HUES64 (cell line): Measurements from ENCODE around the gene G6PC2. TPM values are rescaled to one million over a fixed set of nuclear protein-coding genes. Genes with fewer than 3 reads are reported as not detected.
"Not testable (repeated sequence)": the region's sequence is repeated elsewhere in the genome, so short reads cannot be mapped to it uniquely, and the experiment has no call there.

Source experiments
- H3K27ac ChIP-seq: 2 replicates; pipeline ENCODE4 v1.7.0; 2013; ENCODE audit warnings: low read depth, low read length, inconsistent platforms
- H3K27me3 ChIP-seq: 2 replicates; pipeline ENCODE4 v1.6.1; 2013; ENCODE audit warnings: mild to moderate bottlenecking, low read length; ENCODE audit not compliant: insufficient read depth
- H3K36me3 ChIP-seq: 2 replicates; pipeline ENCODE4 v1.6.1; 2013; ENCODE audit warnings: mild to moderate bottlenecking, low read length; ENCODE audit not compliant: insufficient read depth
- H3K4me1 ChIP-seq: 2 replicates; pipeline ENCODE4 v1.6.1; 2013; ENCODE audit warnings: mild to moderate bottlenecking, low read length, moderate library complexity; ENCODE audit not compliant: insufficient read depth
- H3K4me3 ChIP-seq: 2 replicates; pipeline ENCODE4 v1.5.1; 2013; ENCODE audit warnings: mild to moderate bottlenecking, low read length, moderate library complexity
- H3K9ac ChIP-seq: 2 replicates; pipeline ENCODE4 v1.6.1; 2013; ENCODE audit warnings: mild to moderate bottlenecking, low read depth, low read length
- H3K9me3 ChIP-seq: 2 replicates; pipeline ENCODE4 v1.6.1; 2013; ENCODE audit warnings: low read depth, low read length; ENCODE audit not compliant: insufficient read depth
- WGBS: fragments of 150-250, 120-280 bp; methylation state at CpG from one replicate; pipeline ENCODE4 v1.1.7; 2013; ENCODE audit warnings: missing lambda C conversion rate; 5-methylcytosine and 5-hydroxymethylcytosine counted together
- polyA plus RNA-seq, 2 experiments: library from polyadenylated mRNA; stranded (reverse); fragments of 50-300 nt; gene quantifications; one replicate each; pipeline ENCODE4 v1.2.3, GENCODE V29; 2013

Gene G6PC2
- not detected for polyA plus RNA-seq (2013, experiment 1 of 2)
- not detected for polyA plus RNA-seq (2013, experiment 2 of 2)

- Histone ChIP-seq H3K27me3 (no peaks in the 10 kb centered on the region), H3K27ac (no peak within 1 kb of the TSS), H3K36me3 (no peaks in the 10 kb centered on the region), H3K4me1 (no peaks in the 10 kb centered on the region), H3K9me3 (no peaks in the 10 kb centered on the region), H3K9ac (no peak within 1 kb of the TSS), H3K4me3 (no peak within 1 kb of the TSS)
- 92% methylated on average over 5 of the region's 5 CpGs for WGBS
These were observed at the start of gene G6PC2 for GRCh38 chr2:168901003-168901402. G6PC2 (plus strand) TSS chr2:168901291; CDS start chr2:168901332, 41 bp downstream.

- H3K36me3 ChIP-seq: peaks cover 7% of the 10 kb centered on the region; the same call in 1 of the 2 replicates
- H3K27ac ChIP-seq: no peak overlapping the region
- H3K9ac ChIP-seq: no peak overlapping the region
- no peak overlapping the region for H3K4me3 ChIP-seq
- H3K9me3 ChIP-seq: no peaks in the 10 kb centered on the region
- H3K27me3 ChIP-seq: no peaks in the 10 kb centered on the region
- no peaks in the 10 kb centered on the region for H3K4me1 ChIP-seq
- WGBS: 95% methylated on average over 5 of the region's 5 CpGs
These were observed 49.3 kb upstream of the G6PC2 start for GRCh38 chr2:168851674-168852320.

- Histone ChIP-seq H3K4me1 (no peaks in the 10 kb centered on the region), H3K9ac (no peak overlapping the region), H3K4me3 (no peak overlapping the region), H3K27me3 (no peaks in the 10 kb centered on the region), H3K27ac (no peak overlapping the region), H3K36me3 (peaks cover 7% of the 10 kb centered on the region; the same call in 1 of the 2 replicates), H3K9me3 (no peaks in the 10 kb centered on the region)
- WGBS: 82% methylated on average over 3 of the region's 3 CpGs
These were observed 48.6 kb upstream of the G6PC2 start for GRCh38 chr2:168852481-168852880.

- no peak overlapping the region for H3K27ac ChIP-seq
- WGBS: 96% methylated on average over 1 of the region's 1 CpG
- no peaks in the 10 kb centered on the region for H3K9me3 ChIP-seq
- peaks cover 7% of the 10 kb centered on the region; the same call in 1 of the 2 replicates for H3K36me3 ChIP-seq
- no peaks in the 10 kb centered on the region for H3K4me1 ChIP-seq
- no peak overlapping the region for H3K9ac ChIP-seq
- no peak overlapping the region for H3K4me3 ChIP-seq
- H3K27me3 ChIP-seq: no peaks in the 10 kb centered on the region
These were observed 47.6 kb upstream of the G6PC2 start for GRCh38 chr2:168853471-168853870.

GRCh38 chr2:168854651-168855050 is 46.4 kb upstream of the G6PC2 start:
- Histone ChIP-seq H3K4me3 (no peak overlapping the region), H3K36me3 (peaks cover 7% of the 10 kb centered on the region; the same call in 1 of the 2 replicates), H3K27ac (no peak overlapping the region), H3K9ac (no peak overlapping the region), H3K9me3 (no peaks in the 10 kb centered on the region), H3K27me3 (no peaks in the 10 kb centered on the region), H3K4me1 (no peaks in the 10 kb centered on the region)
- WGBS: 93% methylated on average over 5 of the region's 5 CpGs

- H3K4me3 ChIP-seq: no peak overlapping the region
- no peaks in the 10 kb centered on the region for H3K27me3 ChIP-seq
- H3K4me1 ChIP-seq: no peaks in the 10 kb centered on the region
- 94% methylated on average over 3 of the region's 3 CpGs for WGBS
- H3K36me3 ChIP-seq: peaks cover 7% of the 10 kb centered on the region; the same call in 1 of the 2 replicates
- no peaks in the 10 kb centered on the region for H3K9me3 ChIP-seq
- H3K27ac ChIP-seq: no peak overlapping the region
- H3K9ac ChIP-seq: no peak overlapping the region
These were observed 45.5 kb upstream of the G6PC2 start for GRCh38 chr2:168855601-168856000.

GRCh38 chr2:168858146-168858545 is 42.9 kb upstream of the G6PC2 start:
- H3K27me3 ChIP-seq: no peaks in the 10 kb centered on the region
- no peaks in the 10 kb centered on the region for H3K9me3 ChIP-seq
- 0 out of 2 replicates have a peak, but pooled peaks cover 8% of the 10 kb centered on the region for H3K36me3 ChIP-seq
- no peak overlapping the region for H3K9ac ChIP-seq
- no peak overlapping the region for H3K27ac ChIP-seq
- 100% methylated on average over 2 of the region's 2 CpGs for WGBS
- H3K4me1 ChIP-seq: no peaks in the 10 kb centered on the region
- no peak overlapping the region for H3K4me3 ChIP-seq

- no CpG with 5 or more reads among the region's 1 CpG for WGBS
- H3K4me1 ChIP-seq, H3K9me3 ChIP-seq, H3K27me3 ChIP-seq, H3K27ac ChIP-seq, H3K4me3 ChIP-seq, H3K9ac ChIP-seq: not testable (repeated sequence)
- H3K36me3 ChIP-seq: peaks cover 29% of the 10 kb centered on the region
These were observed 33.9 kb upstream of the G6PC2 start for GRCh38 chr2:168867164-168867563.

GRCh38 chr2:168870369-168870768 is 30.7 kb upstream of the G6PC2 start:
- not testable (repeated sequence) for H3K4me1 ChIP-seq, H3K9me3 ChIP-seq, H3K4me3 ChIP-seq, H3K9ac ChIP-seq, H3K27me3 ChIP-seq, H3K27ac ChIP-seq
- H3K36me3 ChIP-seq: peaks cover 33% of the 10 kb centered on the region
- WGBS: 100% methylated on average over 1 of the region's 1 CpG

GRCh38 chr2:168870824-168871223 is 30.3 kb upstream of the G6PC2 start:
- H3K36me3 ChIP-seq: peaks cover 33% of the 10 kb centered on the region

GRCh38 chr2:168874368-168875054 is 26.6 kb upstream of the G6PC2 start:
- Histone ChIP-seq H3K4me3 (no peak overlapping the region), H3K36me3 (peaks cover 36% of the 10 kb centered on the region), H3K4me1 (peaks cover 15% of the 10 kb centered on the region), H3K9ac (no peak overlapping the region), H3K9me3 (peaks cover 3% of the 10 kb centered on the region; the same call in 1 of the 2 replicates), H3K27ac (no peak overlapping the region), H3K27me3 (no peaks in the 10 kb centered on the region)
- 95% methylated on average over 6 of the region's 6 CpGs for WGBS

More at GRCh38 chr2:168870824-168871223, 30.3 kb upstream of the G6PC2 start:
- not testable (repeated sequence) for H3K4me3 ChIP-seq, H3K4me1 ChIP-seq, H3K9ac ChIP-seq, H3K9me3 ChIP-seq, H3K27me3 ChIP-seq, H3K27ac ChIP-seq
- 100% methylated on average over 1 of the region's 4 CpGs for WGBS
